H1 (cell line): ENCODE data around the gene UBE2F. TPM values are rescaled to one million over a fixed set of nuclear protein-coding genes. Genes with fewer than 3 reads are reported as not detected.

Source experiments
- CTCF ChIA-PET: fragments of 300-600 bp; sonication (Branson Sonifier 250); formaldehyde crosslinking; loops from one replicate; lab custom pipeline; 2021; ENCODE audit not compliant: partially characterized antibody; lab: Charles Lee
- POLR2A ChIA-PET: fragments of 300-600 bp; sonication (Branson Sonifier 250); formaldehyde crosslinking; loops from one replicate; lab custom pipeline; 2021; ENCODE audit warnings: inconsistent platforms; ENCODE audit not compliant: partially characterized antibody; lab: Charles Lee
- DNase-seq, 2 experiments: peaks; one replicate each; pipeline versions ENCODE4 v3.0.0 to v3.0.0-alpha.2; 2010 to 2022; ENCODE audit warnings: low spot score in 2 of 2, low read depth in 1 of 2, mixed read lengths in 1 of 2
- FAIRE-seq: peaks from 2 replicates; lab custom pipeline; 2011; peaks lifted over from hg19 to GRCh38; lab: Jason Lieb, UNC
- H2AFZ ChIP-seq: 2 replicates; pipeline ENCODE4 v1.8.1; 2012; ENCODE audit warnings: low read length, inconsistent platforms
- H2AK5ac ChIP-seq: 2 replicates; pipeline ENCODE4 v1.6.1; 2013; ENCODE audit warnings: low read depth, low read length
- H2BK120ac ChIP-seq: replicated peaks from 2 replicates; pipeline ENCODE3; 2013; ENCODE audit warnings: low read depth, low read length, inconsistent platforms
- H2BK12ac ChIP-seq: 2 replicates; pipeline ENCODE4 v1.6.1; 2013; ENCODE audit warnings: low read depth, low read length
- H2BK15ac ChIP-seq: 2 replicates; pipeline ENCODE4 v1.6.1; 2013; ENCODE audit warnings: low read length
- H2BK20ac ChIP-seq: 2 replicates; pipeline ENCODE4 v1.6.1; 2013; ENCODE audit warnings: low read length
- H2BK5ac ChIP-seq: 2 replicates; pipeline ENCODE4 v1.6.1; 2013; ENCODE audit warnings: low read depth, low read length
- H3K14ac ChIP-seq: 2 replicates; pipeline ENCODE4 v1.6.1; 2013; ENCODE audit warnings: inconsistent platforms; ENCODE audit not compliant: insufficient read length
- H3K18ac ChIP-seq: 2 replicates; pipeline ENCODE4 v1.6.1; 2013; ENCODE audit warnings: low read length; ENCODE audit errors: extremely low read depth
- H3K23ac ChIP-seq: 2 replicates; pipeline ENCODE4 v1.6.1; 2013; ENCODE audit warnings: inconsistent platforms; ENCODE audit not compliant: insufficient read length
- H3K23me2 ChIP-seq: 2 replicates; pipeline ENCODE4 v1.6.1; 2013; ENCODE audit warnings: low read depth, low read length
- H3K27ac ChIP-seq: 2 replicates; pipeline ENCODE4 v1.6.1; 2011; ENCODE audit warnings: low read depth, low read length, inconsistent platforms
- H3K27me3 ChIP-seq, 4 experiments: replicated peaks in 1 of 4; 1 replicate in 1 of 4; 2 replicates in 3 of 4; pipeline versions ENCODE4 v1.6.1 to v1.8.1; 2011 to 2013; ENCODE audit warnings: low read length in 3 of 4, mild to moderate bottlenecking in 3 of 4, inconsistent platforms in 2 of 4, mixed read lengths in 2 of 4, moderate library complexity in 1 of 4; ENCODE audit not compliant: control insufficient read depth in 3 of 4, insufficient read depth in 3 of 4; ENCODE audit errors: extremely low read depth in 1 of 4
- H3K36me3 ChIP-seq, 4 experiments: 2 replicates each; pipeline versions ENCODE4 v1.6.1 to v1.8.1; 2011 to 2013; ENCODE audit warnings: mild to moderate bottlenecking in 4 of 4, low read length in 3 of 4, moderate library complexity in 2 of 4, control low read depth in 1 of 4, inconsistent platforms in 1 of 4; ENCODE audit not compliant: insufficient read depth in 4 of 4, control insufficient read depth in 2 of 4
- H3K4ac ChIP-seq: replicated peaks from 2 replicates; pipeline ENCODE3; 2013; ENCODE audit warnings: low read length, low read depth, mixed read lengths, inconsistent platforms; ENCODE audit not compliant: insufficient read length
- H3K4me1 ChIP-seq, 4 experiments: replicated peaks in 1 of 4; 1 replicate in 1 of 4; 2 replicates in 3 of 4; pipeline versions ENCODE4 v1.6.1 to v1.8.1; 2011 to 2013; ENCODE audit warnings: low read length in 3 of 4, inconsistent platforms in 2 of 4, mixed read lengths in 1 of 4; ENCODE audit not compliant: insufficient read depth in 4 of 4, control insufficient read depth in 3 of 4
- H3K4me2 ChIP-seq, 2 experiments: 2 replicates each; pipeline versions ENCODE4 v1.6.1 to v1.8.1; 2011 to 2013; ENCODE audit warnings: low read depth in 2 of 2, low read length in 2 of 2, control low read depth in 1 of 2, inconsistent platforms in 1 of 2, mild to moderate bottlenecking in 1 of 2; ENCODE audit not compliant: insufficient read depth in 1 of 2
- H3K4me3 ChIP-seq, 4 experiments: fragments of 200-600, 300-600 bp in 1 of 4; sonication (generic), shearing (Covaris generic), sonication (Bioruptor Twin) in 1 of 4; 2 replicates each; pipeline versions ENCODE4 v1.5.1 to v1.8.1; 2011 to 2016; ENCODE audit warnings: low read length in 4 of 4, low read depth in 3 of 4, control low read depth in 2 of 4, inconsistent platforms in 2 of 4, mild to moderate bottlenecking in 2 of 4, mixed read lengths in 1 of 4, moderate library complexity in 1 of 4; ENCODE audit not compliant: insufficient read depth in 2 of 4; ENCODE audit errors: extremely low read depth in 1 of 4
- H3K56ac ChIP-seq: replicated peaks from 2 replicates; pipeline ENCODE3; 2013; ENCODE audit warnings: low read depth, mild to moderate bottlenecking, mixed read lengths, low read length, inconsistent platforms; ENCODE audit not compliant: insufficient read length
- H3K79me1 ChIP-seq: 2 replicates; pipeline ENCODE4 v1.6.1; 2013; ENCODE audit warnings: low read depth, low read length, control low read depth
- H3K79me2 ChIP-seq, 2 experiments: 2 replicates each; pipeline versions ENCODE4 v1.6.1 to v1.8.1; 2012 to 2013; ENCODE audit warnings: low read length in 2 of 2, mild to moderate bottlenecking in 2 of 2, inconsistent platforms in 1 of 2; ENCODE audit not compliant: insufficient read depth in 2 of 2, control insufficient read depth in 1 of 2
- H3K9ac ChIP-seq, 4 experiments: replicated peaks in 1 of 4; 1 replicate in 1 of 4; 2 replicates in 3 of 4; pipeline versions ENCODE4 v1.6.1 to v1.8.1; 2011 to 2013; ENCODE audit warnings: low read depth in 3 of 4, low read length in 3 of 4, control low read depth in 2 of 4, mild to moderate bottlenecking in 2 of 4, moderate library complexity in 2 of 4, inconsistent platforms in 1 of 4; ENCODE audit errors: extremely low read depth in 1 of 4
- H3K9me3 ChIP-seq, 2 experiments: 2 replicates each; pipeline versions ENCODE4 v1.6.1 to v1.8.1; 2012 to 2013; ENCODE audit warnings: mild to moderate bottlenecking in 2 of 2, moderate library complexity in 2 of 2, control low read depth in 1 of 2, inconsistent platforms in 1 of 2, low read depth in 1 of 2, low read length in 1 of 2, mixed read lengths in 1 of 2; ENCODE audit not compliant: insufficient read depth in 2 of 2
- H4K20me1 ChIP-seq, 2 experiments: replicated peaks in 1 of 2; 2 replicates each; pipeline versions ENCODE3 to v1.8.1; 2011 to 2013; ENCODE audit warnings: inconsistent platforms in 2 of 2, low read length in 2 of 2, mild to moderate bottlenecking in 1 of 2; ENCODE audit not compliant: insufficient read depth in 2 of 2, control insufficient read depth in 1 of 2
- H4K5ac ChIP-seq: 2 replicates; pipeline ENCODE4 v1.6.1; 2013; ENCODE audit warnings: low read length, low read depth, mixed read lengths, inconsistent platforms; ENCODE audit not compliant: insufficient read length
- H4K8ac ChIP-seq: 2 replicates; pipeline ENCODE4 v1.8.0; 2013; ENCODE audit warnings: mild to moderate bottlenecking, moderate library complexity, low read length, inconsistent platforms; ENCODE audit not compliant: insufficient read depth; ENCODE audit errors: extremely low read depth
- H4K91ac ChIP-seq: replicated peaks from 2 replicates; pipeline ENCODE3; 2013; ENCODE audit warnings: low read length, mixed read lengths, inconsistent platforms; ENCODE audit not compliant: insufficient read length
- BACH1 ChIP-seq: IDR thresholded peaks from 2 replicates; pipeline ENCODE4 v1.6.1; 2012; ENCODE audit warnings: low read length, improper control_type of control experiment
- EP300 ChIP-seq, 2 experiments: IDR thresholded peaks; 1 replicate in 1 of 2; 2 replicates in 1 of 2; pipeline ENCODE4 v1.6.1; 2011 to 2012; ENCODE audit warnings: low read depth in 2 of 2, low read length in 2 of 2, mild to moderate bottlenecking in 2 of 2, borderline replicate concordance in 1 of 2, inconsistent platforms in 1 of 2, moderate library complexity in 1 of 2
- GABPA ChIP-seq: IDR thresholded peaks from 2 replicates; pipeline ENCODE4 v1.6.1; 2011; ENCODE audit warnings: mild to moderate bottlenecking, low read length, moderate library complexity, borderline replicate concordance; ENCODE audit not compliant: insufficient read depth
- MAFK ChIP-seq: IDR thresholded peaks from 2 replicates; pipeline ENCODE4 v1.6.1; 2012; ENCODE audit warnings: low read depth, mild to moderate bottlenecking, improper control_type of control experiment, low read length
- PHF8 ChIP-seq: fragments of 200-600 bp; sonication (generic); conservative IDR thresholded peaks from 2 replicates; pipeline ENCODE4 v1.7.1; 2012; ENCODE audit warnings: low read depth, mild to moderate bottlenecking, inconsistent platforms, low read length, moderate library complexity
- RXRA ChIP-seq: IDR thresholded peaks from 2 replicates; pipeline ENCODE4 v1.6.1; 2011; ENCODE audit warnings: low read depth, mild to moderate bottlenecking, low read length, moderate library complexity; ENCODE audit not compliant: insufficient read depth
- SIRT6 ChIP-seq: IDR thresholded peaks from one replicate; pipeline ENCODE4 v1.7.1; 2012; ENCODE audit warnings: low read length, inconsistent platforms
- SIX5 ChIP-seq: IDR thresholded peaks from 2 replicates; pipeline ENCODE4 v1.6.1; 2011; ENCODE audit warnings: mild to moderate bottlenecking, low read depth, low read length
- SP2 ChIP-seq: IDR thresholded peaks from 2 replicates; pipeline ENCODE4 v1.6.1; 2012; ENCODE audit warnings: mild to moderate bottlenecking, low read length, inconsistent platforms
- TAF1 ChIP-seq: IDR thresholded peaks from 2 replicates; pipeline ENCODE4 v1.6.1; 2011; ENCODE audit warnings: mild to moderate bottlenecking, low read depth, low read length
- TCF12 ChIP-seq: IDR thresholded peaks from 2 replicates; pipeline ENCODE4 v1.6.1; 2011; ENCODE audit warnings: low read depth, mild to moderate bottlenecking, low read length
- WGBS, 2 experiments: shearing (Covaris generic) in 1 of 2; methylation state at CpG; one replicate each; pipeline versions ENCODE4 v1.1.6 to v1.1.7; 2013 to 2015; ENCODE audit warnings: low lambda C conversion rate in 2 of 2, mixed read lengths in 2 of 2, inconsistent platforms in 1 of 2, low coverage in 1 of 2, missing lambda C conversion rate in 1 of 2; ENCODE audit not compliant: insufficient replicate concordance in 2 of 2, insufficient coverage in 1 of 2, insufficient read length in 1 of 2; ENCODE audit errors: extremely low coverage in 1 of 2, missing lambda C conversion rate in 1 of 2; 5-methylcytosine and 5-hydroxymethylcytosine counted together
- polyA plus RNA-seq, 7 experiments: library from polyadenylated mRNA; depleted of rRNA in 3 of 7; stranded (reverse) in 5 of 7; unstranded in 2 of 7; fragments of >200 nt in 5 of 7; fragments of 200-250 nt in 2 of 7; gene quantifications; 1 replicate in 5 of 7; 2 replicates in 1 of 7; 4 replicates in 1 of 7; pipeline versions ENCODE4 v1.2.1 to v1.2.3, GENCODE V29; 2011 to 2013; ENCODE audit warnings: missing spikeins in 2 of 7, mixed read lengths in 2 of 7
- total RNA-seq: library from RNA; stranded (reverse); fragmentation: NEBNext Ultra II Directional; extraction: Animal tissue kit (Norgen Biotek cat#: 25700); gene quantifications from 2 replicates; pipeline ENCODE4 v1.2.1, GENCODE V29; 2021
- TF ChIP-seq, protein P1 (sequence below): IDR thresholded peaks from 2 replicates; pipeline ENCODE4 v1.6.1; 2011; ENCODE audit warnings: low read depth, mild to moderate bottlenecking, low read length; ENCODE audit not compliant: insufficient read depth
- TF ChIP-seq, protein P2 (sequence below): IDR thresholded peaks from 2 replicates; pipeline ENCODE4 v1.6.1; 2011; ENCODE audit warnings: low read length, improper control_type of control experiment

The UBE2F gene
- total and polyA plus RNA-seq, 2 of the 8 experiments (the other 6 are each of a cell fraction or from before 2014, with no cell fraction given) = 43.3 to 59.8 TPM

DNA sequence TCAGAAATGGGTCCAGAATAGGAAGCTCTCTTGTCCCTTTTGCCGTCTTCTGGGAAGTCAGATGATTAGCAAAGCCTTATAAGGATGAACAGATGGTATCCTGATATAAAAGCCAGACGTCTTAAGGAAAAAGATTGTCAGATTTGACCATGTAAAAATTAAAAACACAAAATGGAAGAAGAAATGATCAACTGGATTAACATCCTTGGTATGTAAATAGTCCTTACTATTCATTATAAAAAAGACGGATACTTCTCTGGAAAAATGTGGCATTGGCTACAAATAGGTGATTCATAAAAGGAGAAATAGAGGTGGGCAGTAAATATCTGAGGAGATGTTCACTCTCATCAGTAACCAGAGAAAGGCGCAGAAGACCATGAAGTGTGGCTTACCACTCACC, 60.2 kb downstream of the UBE2F start:
- no peak overlapping the region for H2BK5ac ChIP-seq
- H3K14ac ChIP-seq = no peak overlapping the region
- H3K9ac ChIP-seq = no peak overlapping the region
- no peak overlapping the region for H2BK12ac ChIP-seq
- no peak overlapping the region for H3K18ac ChIP-seq
- no peak overlapping the region for H4K91ac ChIP-seq
- H3K4ac ChIP-seq = no peak overlapping the region
- no peaks in the 10 kb centered on the region for H3K27me3 ChIP-seq
- H3K23me2 ChIP-seq = no peaks in the 10 kb centered on the region
- H3K27ac ChIP-seq = 0 out of 2 replicates have a peak overlapping the region, but pooled peaks have one; percentile 3
- DNase-seq (no peak), FAIRE-seq (no peak)
- ChIA-PET CTCF (interaction anchor here (1.6 kb wide), 1 partner anchor 104 kb away, joined by 5 read pairs; no protein-coding TSS in a partner anchor), POLR2A (interaction anchor here (2.1 kb wide), 1 partner anchor 71 kb away, joined by 4 read pairs; no protein-coding TSS in a partner anchor)
- H2AFZ ChIP-seq = no peak overlapping the region
- H4K8ac ChIP-seq = no peak overlapping the region
- H3K4me3 ChIP-seq = no peak overlapping the region
- 80% methylated on average over 4 of the region's 4 CpGs; no CpG with 5 or more reads in 1 of the 2 experiments for WGBS, 2 experiments
- H3K79me2 ChIP-seq = no peaks in the 10 kb centered on the region
- peaks cover 0 to 12% (median 6%) of the 10 kb centered on the region in 4 experiments; a peak in 6 of 7 replicates for H3K4me1 ChIP-seq
- H4K20me1 ChIP-seq = peaks cover 0 to 9% of the 10 kb centered on the region in 2 experiments
- H3K36me3 ChIP-seq = peaks cover 0 to 7% (median 4%) of the 10 kb centered on the region in 4 experiments; a peak in 3 of 8 replicates
- no peaks in the 10 kb centered on the region for H3K9me3 ChIP-seq
- H4K5ac ChIP-seq = no peak overlapping the region
- H2BK120ac ChIP-seq = no peak overlapping the region
- H2AK5ac ChIP-seq = no peak overlapping the region
- H2BK20ac ChIP-seq = no peak overlapping the region
- no peak overlapping the region for H3K23ac ChIP-seq
- H2BK15ac ChIP-seq = no peak overlapping the region
- H3K4me2 ChIP-seq = no peak overlapping the region
- no peaks in the 10 kb centered on the region; the same call in none of the 2 replicates for H3K79me1 ChIP-seq
- H3K56ac ChIP-seq = no peak overlapping the region
- TF ChIP-seq GABPA = no peak
- TF ChIP-seq TCF12 = no peak
- TF ChIP-seq BACH1 = no peak
- no peak for TF ChIP-seq EP300 (IDR thresholded peaks at IDR 0.05; ENCODE audit: borderline replicate concordance in 1 of 2, low read depth in 2 of 2, low read length in 2 of 2)
- TF ChIP-seq, protein P1, sequence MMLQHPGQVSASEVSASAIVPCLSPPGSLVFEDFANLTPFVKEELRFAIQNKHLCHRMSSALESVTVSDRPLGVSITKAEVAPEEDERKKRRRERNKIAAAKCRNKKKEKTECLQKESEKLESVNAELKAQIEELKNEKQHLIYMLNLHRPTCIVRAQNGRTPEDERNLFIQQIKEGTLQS = no peak
- TF ChIP-seq TAF1 = no peak
- no peak for TF ChIP-seq SIRT6
- no peak for TF ChIP-seq RXRA
- no peak for TF ChIP-seq SP2
- TF ChIP-seq PHF8 = no peak
- TF ChIP-seq MAFK = no peak
- TF ChIP-seq, protein P2, sequence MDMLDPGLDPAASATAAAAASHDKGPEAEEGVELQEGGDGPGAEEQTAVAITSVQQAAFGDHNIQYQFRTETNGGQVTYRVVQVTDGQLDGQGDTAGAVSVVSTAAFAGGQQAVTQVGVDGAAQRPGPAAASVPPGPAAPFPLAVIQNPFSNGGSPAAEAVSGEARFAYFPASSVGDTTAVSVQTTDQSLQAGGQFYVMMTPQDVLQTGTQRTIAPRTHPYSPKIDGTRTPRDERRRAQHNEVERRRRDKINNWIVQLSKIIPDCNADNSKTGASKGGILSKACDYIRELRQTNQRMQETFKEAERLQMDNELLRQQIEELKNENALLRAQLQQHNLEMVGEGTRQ = no peak
- TF ChIP-seq SIX5 = no peak
